Measurements from ENCODE around the gene EGLN3.

EGLN3 gene

DNA sequence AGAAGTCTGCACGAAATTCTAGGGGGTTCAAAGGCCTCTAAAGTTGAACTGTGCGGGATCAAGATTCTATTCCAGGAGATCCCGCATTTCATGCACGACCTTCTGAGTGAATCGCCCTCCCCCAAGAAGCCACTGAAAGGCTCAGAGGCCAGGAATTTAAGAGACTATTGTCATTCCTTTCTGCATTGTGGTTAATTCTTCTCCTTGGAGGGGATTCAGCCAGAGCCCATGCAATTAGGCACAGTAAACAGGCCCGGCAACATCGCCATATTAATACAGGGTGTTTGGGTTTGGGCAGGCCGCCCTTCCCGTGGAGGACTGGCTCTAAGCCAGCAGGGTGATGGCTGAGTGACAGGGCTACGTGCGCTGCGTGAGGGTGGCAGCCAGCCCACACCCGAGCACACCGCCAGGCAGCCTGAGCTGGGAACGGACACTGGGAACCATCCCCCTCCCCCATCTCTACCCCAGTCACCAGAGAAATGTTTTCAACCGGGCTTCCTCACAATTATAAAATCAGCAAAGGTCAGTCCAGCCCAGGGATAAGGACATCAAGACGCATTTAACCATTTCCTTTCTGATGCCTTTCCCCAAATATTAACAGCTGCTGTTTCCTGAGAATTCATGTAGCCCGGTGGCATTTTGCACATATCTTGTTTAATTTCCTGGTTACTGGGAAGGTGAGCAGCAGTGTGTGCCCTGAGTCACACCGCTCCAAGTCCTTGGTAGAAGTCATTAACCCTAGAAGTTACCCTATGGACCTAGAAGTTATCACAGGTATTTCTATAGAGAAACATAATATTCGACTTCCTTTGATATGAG, 12.5 kb downstream of the EGLN3 start:
- DNase-seq (ENCODE audit: low read depth) = peak; percentile 76
- peak overlapping the region; percentile 17 for H3K4me3 ChIP-seq (ENCODE audit: low read depth, low read length)

DNA sequence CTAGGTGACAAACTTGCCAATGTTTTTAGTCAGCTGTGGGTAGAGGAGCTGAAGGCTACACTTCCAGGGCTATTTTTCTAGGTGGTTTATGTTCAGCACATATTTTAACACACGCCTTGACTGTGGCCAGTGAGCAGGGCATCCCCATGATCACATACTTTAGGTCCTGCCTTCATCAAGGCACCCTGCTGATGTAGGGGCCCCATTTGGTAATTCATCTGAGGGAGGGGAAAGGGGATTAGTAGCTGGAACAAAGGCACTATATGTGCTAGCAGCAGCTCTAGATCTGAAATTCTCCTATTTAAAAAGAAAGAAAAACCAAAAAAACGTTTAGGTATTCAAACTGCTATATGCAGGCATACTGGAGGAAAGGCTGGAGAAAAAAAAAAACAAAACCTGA, 14.5 kb downstream of the EGLN3 start:
- DNase-seq (ENCODE audit: low read depth) = no peak
- TF ChIP-seq, protein P1, sequence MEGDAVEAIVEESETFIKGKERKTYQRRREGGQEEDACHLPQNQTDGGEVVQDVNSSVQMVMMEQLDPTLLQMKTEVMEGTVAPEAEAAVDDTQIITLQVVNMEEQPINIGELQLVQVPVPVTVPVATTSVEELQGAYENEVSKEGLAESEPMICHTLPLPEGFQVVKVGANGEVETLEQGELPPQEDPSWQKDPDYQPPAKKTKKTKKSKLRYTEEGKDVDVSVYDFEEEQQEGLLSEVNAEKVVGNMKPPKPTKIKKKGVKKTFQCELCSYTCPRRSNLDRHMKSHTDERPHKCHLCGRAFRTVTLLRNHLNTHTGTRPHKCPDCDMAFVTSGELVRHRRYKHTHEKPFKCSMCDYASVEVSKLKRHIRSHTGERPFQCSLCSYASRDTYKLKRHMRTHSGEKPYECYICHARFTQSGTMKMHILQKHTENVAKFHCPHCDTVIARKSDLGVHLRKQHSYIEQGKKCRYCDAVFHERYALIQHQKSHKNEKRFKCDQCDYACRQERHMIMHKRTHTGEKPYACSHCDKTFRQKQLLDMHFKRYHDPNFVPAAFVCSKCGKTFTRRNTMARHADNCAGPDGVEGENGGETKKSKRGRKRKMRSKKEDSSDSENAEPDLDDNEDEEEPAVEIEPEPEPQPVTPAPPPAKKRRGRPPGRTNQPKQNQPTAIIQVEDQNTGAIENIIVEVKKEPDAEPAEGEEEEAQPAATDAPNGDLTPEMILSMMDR (IDR thresholded peaks at IDR 0.05; ENCODE audit: control insufficient read depth, extremely low read depth, insufficient read depth) = no peak
- H3K4me3 ChIP-seq (ENCODE audit: low read depth, low read length) = no peak overlapping the region

More for the DNA sequence above, 12.5 kb downstream of the EGLN3 start:
- TF ChIP-seq, protein P1 (IDR thresholded peaks at IDR 0.05; ENCODE audit: control insufficient read depth, extremely low read depth, insufficient read depth) = no peak

DNA sequence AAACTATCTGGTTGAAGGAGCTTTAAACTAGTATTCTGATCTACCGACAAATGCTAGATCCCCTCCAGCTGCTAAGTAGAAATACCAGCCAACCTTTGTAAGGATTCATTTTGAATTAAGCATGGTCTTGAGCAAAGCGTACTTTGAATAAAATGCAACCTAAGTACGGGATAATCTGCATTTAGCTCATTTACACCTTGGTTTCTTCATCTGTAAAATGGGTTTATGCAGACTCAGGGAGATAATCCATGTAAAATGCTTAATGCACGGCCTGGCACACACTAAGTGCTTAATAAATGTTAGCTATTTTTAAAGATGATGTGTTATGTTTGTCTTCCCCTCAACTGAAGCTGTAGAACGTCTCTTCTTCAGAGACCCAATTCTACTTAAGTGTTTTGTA, 15.9 kb downstream of the EGLN3 start:
- H3K4me3 ChIP-seq (ENCODE audit: low read depth, low read length) = no peak overlapping the region
- TF ChIP-seq, protein P1 (IDR thresholded peaks at IDR 0.05; ENCODE audit: control insufficient read depth, extremely low read depth, insufficient read depth) = no peak
- no peak for DNase-seq (ENCODE audit: low read depth)

DNA sequence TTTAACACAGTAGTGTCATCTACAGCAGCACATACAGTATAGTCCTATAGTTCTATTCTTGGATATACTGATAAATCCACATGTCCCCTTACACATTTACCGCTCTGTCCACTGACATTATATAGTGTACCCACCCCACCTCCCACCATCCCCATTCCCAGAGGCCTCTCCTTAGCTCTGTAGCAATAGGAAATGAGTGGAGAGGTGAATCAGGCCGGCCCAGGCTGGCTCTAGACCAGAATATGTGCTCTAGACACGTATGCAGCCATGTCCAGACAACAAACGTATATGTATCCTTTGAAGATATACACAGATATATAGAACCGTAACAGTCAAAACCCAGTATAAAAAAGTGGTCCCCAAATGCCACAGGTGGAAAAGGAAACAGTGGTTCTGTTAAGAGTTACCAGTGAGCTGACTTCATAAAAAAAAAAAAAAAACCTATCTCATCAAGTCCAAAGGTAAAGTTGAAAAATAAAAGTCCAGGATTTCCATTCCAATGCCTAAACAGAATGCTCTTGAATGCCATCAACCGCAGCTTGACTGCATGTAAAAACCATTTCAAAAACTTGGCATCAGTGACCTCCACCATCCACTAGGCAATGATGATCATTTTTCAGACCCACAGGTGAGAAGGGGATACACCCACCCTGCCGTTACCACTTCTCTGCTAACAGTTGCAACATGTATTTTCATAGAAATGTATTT, 16.7 kb downstream of the EGLN3 start:
- no peak for DNase-seq (ENCODE audit: low read depth)
- no peak overlapping the region for H3K4me3 ChIP-seq (ENCODE audit: low read depth, low read length)
- TF ChIP-seq, protein P1 (IDR thresholded peaks at IDR 0.05; ENCODE audit: control insufficient read depth, extremely low read depth, insufficient read depth) = no peak

DNA sequence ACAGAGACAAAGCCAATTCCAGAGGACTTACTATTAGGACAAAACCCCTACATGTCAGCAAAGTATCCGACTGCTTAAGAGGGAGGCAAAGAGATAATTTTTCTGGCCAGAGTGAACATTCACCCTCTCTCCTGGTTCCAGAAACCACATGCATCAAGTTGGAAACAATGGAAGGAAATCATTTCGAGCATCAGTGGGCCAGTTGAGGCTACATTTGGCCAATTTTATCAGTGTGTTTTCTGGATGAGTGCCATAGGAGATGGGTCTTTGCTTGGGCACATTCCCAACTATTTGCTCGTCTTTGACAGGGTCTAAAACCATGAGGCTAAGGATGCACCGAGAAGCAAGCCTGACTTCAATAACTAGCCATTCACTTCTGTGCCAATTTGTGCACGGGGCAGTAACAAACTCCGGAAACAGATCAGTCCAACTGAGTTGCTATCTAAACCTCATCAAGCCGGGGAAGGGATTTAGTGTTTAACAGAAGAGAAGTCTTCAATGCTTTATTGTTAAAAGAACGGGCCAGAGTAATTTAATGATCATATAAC, 17.4 kb downstream of the EGLN3 start:
- DNase-seq (ENCODE audit: low read depth) = no peak
- no peak overlapping the region for H3K4me3 ChIP-seq (ENCODE audit: low read depth, low read length)
- TF ChIP-seq, protein P1 (IDR thresholded peaks at IDR 0.05; ENCODE audit: control insufficient read depth, extremely low read depth, insufficient read depth) = no peak

DNA sequence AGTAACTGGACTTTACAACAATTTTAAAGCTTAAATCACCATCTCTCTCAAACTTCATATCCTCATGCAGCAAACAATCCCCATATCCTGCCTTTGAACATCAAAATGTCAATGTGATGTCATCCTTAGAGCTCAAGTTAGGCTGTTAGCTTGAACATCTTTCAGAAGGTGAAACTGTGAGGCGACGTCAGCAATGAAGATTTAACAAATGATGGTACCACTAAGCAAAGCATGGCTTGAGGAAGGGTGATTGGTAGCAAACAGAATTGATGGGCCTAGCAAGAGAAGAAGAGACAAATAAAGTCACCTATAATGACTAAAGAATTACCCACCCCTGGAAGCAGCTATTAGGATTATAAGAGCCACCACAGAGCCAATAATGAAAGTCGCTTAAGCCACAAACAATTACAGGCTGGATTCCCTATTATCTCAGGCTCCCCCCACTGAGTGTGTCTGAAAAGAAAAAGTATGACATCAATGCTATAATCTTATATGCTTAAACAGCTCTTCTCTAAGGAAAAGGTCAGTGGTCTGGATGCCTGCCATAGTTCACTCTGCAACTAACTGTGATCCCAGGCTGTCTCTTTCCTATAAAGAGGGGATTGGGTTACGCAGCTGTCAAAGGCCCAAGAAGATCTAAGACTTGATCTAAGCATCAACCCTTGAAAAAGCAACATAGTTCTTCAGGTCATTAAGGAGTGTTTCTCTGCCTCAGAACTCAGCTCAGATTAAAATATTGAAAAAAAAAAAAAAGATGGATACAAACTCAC, 18.1 kb downstream of the EGLN3 start:
- no peak overlapping the region for H3K4me3 ChIP-seq (ENCODE audit: low read depth, low read length)
- DNase-seq (ENCODE audit: low read depth) = no peak
- TF ChIP-seq, protein P1 (IDR thresholded peaks at IDR 0.05; ENCODE audit: control insufficient read depth, extremely low read depth, insufficient read depth) = no peak
